GM18861 (cell line): ENCODE measurements around the gene CEBPE.
"Not testable (repeated sequence)": the region's sequence is repeated elsewhere in the genome, so short reads cannot be mapped to it uniquely, and the experiment has no call there.

Source experiments
- ATAC-seq: cut with Tn5 transposase; IDR thresholded peaks from one replicate; pipeline ENCODE4 v1.9.1; 2021; ENCODE audit not compliant: unreplicated experiment

CEBPE gene

DNA sequence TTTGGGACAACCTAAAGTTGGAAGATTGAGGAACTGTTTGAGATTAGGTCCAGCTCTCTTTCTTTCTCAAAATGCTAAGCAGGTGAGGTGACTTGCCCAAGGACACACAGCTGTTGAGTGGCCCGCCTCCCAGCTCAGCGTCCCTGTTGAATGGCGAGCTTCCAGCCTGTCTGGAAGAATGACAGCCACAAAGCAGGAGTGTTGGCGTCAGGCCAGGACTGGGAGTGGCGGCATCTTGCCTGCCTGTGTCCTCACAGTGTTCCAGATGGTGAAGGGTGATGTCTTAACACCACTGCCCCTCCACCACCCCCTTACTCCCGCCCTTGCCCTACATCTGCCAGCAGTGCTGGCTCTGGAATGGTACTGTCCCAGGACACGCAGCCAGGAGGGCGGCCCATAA is 4.4 kb upstream of the CEBPE start:
- ATAC-seq = no peak

DNA sequence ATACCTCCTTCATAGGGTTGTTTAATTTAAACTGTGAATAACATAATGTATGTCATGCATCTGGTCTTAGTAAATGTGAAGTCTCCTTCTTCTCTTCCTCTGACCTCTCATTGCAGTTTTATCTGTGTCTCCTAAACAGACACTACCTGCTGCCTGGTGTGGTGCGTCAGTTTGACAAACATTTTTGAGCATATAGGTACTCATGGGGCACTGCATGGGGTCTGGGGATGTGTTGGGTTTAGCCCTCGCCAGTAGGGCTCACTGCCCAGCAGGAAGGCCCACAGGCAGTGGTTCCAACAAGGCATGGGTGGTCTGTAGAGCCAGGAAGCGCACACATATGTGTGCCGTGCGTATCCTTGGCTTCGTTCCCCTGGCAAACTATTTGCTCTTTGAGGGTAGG is 3.0 kb upstream of the CEBPE start:
- ATAC-seq = no peak

DNA sequence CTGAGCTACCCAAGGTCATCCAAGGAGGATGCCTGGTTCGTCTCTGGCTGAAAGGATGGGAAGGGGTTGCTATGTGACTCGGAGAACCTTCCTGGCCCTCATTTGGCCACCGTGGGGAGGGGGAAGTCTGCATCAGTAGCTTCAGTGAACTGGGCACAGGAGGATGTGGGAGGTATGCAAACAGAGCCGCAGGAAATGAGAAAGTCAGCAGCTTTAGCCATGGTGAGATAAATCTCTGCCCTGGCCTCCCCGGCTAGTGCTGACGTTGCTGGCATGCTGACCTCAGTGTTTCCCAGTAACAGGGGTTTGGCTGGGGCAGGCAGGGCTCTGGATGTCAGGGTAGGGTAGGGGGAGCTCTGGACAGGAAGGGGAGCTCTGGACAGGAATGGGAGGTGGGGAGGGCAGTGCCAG is 2.3 kb upstream of the CEBPE start:
- no peak for ATAC-seq

DNA sequence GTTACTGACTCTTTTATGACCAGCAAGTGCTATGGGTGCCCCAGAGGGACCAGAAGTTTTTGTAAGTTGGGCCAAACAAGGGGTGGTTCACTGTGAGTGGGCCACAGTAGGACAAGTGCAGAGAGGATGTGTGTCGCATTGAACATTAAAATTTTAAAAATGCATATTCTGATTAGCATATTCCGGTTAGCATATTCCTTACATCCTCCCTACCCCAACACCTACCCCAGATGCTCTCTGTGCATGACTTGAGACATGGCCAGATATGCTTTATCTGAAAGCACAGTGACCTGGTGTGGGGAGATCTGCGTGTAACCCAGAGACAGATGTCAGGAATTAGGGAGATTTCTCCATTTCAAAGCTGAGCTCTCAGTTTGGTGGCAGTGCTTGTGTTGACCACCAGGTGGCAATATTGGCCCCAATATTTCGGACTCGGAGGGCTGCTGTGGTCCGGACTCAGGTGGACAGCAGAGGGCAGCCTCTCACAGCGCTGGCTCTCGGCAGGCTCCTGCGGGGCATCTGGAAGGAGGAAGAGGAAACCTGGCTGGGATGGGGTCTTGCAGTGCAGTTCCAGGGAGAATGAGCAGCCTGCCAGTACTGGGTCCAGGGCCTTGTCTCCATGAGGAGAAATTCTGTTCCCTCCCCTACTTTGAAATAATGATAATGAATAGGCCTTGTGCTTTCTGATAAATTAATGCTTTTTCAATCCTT is 1.6 kb upstream of the CEBPE start:
- peak; percentile 65 for ATAC-seq

DNA sequence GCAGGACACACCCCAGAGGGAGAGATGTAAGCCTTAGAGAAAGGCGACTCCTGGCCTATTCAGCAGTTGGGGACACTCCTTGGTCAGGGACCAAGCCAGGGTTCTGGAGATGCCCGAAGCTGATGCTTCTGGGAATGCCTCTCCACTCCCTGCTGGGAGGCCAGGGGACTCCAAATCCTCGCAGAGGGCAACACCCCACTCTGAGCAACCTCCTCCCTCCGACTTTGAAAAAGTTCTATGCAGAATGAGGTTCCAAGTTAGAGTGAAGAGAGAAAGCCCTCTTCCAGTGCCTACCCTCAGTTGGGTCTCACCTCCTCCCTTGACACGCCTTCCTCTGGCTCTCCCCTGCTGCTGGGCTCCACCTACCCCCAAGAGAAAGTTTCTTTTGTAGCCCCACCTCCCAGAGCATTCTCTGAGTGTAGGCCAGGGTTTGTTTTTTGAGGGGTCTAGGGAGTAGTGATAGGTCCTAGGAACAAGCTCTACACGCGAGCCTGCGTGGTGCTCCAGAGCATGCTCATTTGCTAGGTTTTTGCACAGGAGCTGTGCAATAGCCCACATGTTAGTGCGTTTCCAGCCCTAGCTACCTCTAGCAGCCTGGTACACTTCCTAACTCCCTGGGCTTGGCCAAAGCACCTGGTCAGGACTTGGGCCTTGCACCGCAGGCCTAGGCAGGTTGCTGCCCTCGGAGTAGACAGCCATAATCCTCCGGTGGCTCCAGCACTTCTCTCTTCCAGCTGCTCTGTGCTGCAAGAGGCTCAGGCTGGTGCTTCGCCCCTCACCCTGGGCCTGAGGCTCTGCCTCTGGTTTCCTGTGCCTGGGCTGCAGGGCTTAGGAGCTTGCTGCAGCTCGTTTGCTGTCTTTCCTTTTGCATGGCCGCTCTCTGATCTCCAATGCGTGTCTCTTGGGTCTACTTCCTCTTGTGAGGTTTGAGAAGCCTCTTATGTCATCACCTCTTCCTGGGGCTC is 590 bp upstream of the CEBPE start:
- no peak for ATAC-seq

DNA sequence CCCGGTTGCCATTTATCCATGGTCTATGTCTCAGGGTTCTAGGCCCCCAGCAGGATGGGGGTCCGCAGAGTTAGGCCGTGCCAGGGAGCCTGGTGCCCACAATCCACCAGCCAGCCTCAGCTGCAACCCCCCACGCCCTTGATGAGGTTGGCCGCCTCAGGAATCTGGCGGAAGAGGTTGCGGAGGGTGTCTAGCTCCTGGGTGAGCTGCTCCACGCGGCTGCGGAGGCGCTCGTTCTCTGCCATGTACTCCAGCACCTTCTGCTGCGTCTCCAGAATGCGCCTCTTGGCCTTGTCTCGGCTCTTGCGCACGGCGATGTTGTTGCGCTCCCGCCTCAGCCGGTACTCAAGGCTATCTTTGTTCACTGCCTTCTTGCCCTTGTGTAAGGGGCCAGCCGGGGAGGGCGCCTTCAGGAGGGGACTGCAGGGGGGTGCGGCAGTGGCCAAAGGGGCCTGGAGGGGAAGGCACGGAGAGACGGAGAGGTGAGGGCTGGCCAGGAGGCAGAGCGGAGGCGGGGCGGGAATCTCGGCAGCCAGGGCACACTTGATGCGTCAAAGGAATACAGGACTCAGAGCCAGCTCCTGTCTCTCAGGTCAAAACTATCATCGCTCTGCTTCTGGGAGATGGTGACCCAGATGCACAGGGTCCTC is 1.6 kb downstream of the CEBPE start:
- ATAC-seq = no peak

DNA sequence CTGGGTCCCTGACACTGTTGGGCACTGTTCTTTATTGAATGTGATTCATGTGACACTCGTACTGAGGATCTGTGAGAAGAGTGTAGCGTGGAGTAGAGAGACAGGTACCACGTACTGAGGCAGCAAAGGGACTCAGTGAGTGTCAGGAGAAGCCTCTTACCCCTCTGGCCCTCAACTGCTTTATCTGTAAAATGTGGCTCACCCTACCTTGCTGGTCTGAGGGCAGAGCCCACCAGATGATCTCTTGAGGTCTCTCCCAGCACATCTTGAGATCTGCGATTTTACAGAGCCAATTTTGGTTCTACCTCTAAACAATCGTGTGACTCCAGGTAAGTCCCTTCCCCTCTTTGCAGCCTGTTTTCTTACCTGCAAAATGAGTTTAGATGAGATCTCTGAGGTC is 3.1 kb downstream of the CEBPE start:
- no peak for ATAC-seq

DNA sequence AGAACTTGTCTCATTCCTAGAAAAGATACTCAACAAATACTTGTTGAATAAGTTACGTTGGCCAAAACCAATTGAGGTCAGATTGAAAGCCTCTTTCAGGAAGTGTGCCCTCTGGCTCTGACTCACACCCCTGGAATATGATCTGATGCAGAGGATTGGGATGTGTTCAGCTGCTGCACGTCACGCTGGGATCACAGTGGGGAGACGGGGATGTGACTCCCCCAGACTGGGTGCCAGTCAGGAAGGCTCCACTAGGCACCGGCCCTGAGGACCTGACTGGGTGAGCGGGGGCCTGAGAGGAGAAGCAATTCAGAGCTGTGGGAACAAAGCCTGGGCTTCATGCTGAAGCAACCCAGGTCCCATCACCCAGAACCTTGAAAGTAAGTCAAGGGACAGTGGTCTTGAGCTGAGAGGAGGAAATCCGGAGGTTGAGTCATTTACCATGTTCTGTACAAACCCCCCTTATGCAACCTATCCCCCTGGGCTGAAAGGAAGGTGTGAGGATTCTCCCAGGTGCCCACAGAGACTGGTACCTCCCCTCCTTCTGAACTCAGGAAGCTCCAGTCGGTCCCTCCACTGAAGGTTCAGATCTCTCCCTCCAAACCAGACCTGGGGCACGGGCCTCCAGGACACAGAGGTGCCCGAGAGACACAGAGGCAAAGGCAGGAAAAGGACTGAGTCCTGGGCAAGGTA is 3.9 kb downstream of the CEBPE start:
- ATAC-seq = no peak

DNA sequence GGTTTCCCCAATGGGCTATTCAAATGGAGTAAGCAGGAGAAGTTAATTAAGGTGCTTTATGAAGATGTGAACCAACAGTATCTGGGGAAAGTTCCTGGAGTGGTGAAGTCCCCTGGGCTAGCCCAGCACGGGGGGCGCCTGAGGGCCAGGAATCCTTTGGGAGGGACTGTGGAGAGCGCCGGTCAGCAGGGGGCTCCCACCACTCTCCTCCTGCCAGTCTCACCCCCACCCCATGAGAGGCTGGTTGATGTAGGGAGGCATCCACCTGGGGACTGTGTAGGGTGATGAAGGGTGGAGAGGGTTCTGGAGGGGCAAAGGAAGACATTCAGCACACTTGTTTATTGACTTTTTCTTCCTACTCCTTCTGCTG is 4.4 kb downstream of the CEBPE start:
- no peak for ATAC-seq

DNA sequence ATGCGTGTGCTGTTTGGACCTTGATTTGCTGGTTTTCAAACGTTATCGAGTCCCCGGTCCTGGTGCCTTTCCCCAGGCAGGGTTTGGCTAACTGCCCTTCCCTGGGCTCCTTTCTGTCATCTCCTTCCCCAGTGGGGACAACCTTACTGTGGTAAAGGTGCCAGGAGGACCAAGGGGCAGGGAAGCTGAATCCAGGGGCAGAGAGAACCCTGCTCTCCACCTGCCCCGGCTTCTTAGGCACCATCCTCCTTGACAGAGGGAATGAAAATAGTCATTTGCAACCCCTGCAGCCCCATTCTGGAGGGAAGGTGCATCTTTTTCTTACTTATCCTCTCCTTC is 5.0 kb downstream of the CEBPE start:
- ATAC-seq = no peak

DNA sequence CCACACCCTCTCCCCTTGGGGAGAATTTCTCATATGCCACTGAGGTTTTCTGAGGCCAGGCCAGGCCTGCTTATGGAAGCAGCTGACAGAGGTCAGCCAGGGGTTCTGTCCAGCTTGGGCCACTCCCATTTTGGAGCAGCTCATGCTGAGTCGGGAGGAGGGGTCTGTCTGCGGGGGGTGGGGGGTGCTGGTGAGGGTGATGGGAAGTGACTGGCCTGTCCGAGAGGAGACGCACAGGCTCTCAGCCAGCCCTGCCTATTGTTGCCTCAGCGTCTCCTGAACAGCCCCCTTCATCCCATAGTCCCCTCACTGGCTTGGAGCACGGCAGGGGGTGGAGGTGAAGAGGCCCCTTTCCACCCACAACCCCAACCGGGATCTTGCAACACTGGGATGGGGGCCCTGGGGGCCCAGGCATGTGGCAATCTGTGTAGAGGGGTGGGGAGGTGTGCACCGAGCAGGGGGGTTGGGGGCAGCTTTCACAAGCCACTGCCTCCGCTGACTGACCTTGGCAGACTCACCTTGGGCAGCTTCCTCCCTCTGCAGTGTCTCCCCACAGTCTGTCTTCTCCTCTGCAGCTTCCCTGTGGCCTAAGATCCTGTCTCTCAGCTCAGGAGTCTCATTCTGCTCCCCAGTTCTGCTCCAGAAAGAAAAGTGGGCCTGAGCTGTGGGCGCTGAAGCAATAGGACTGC is 5.5 kb downstream of the CEBPE start:
- ATAC-seq = no peak

DNA sequence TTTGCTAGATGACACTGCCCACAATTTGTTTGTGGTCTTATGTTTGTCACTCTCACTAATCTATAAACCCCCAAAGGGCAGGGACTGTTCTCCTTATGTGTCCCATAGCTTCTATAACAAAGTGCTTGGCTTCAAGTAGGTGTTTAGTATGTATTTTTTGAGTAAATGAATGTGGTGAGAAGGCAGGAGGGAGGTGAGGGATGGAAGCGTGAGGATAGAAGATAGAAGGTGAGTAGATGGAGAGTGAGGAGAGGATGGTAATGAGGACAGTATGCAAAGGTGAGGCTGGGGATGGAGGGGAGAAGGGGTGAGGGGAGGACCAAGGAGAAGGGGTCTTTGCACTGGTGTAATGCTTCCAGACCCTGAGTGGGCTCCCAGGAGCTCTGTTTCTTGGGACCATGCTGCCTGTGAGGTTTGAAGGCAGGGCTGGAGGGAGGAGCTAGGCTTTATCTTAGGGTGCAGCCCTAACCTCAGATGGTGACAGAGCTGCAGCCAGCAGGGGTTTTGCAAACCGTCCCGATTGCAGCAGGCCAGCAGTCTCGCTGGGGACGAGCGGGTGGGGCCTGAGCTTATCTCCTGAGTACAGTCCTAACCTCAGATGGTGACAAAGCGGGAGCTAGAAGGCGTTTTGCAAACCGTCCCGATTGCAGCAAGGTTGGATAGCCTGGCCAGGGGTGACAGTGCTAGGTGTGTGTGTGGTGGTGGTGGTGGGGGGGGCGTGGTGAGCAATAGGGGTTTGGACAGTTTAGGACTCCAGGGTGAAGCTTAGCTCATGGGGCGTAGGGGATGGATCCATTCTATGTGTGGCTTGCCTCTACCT is 6.5 kb downstream of the CEBPE start:
- no peak for ATAC-seq

DNA sequence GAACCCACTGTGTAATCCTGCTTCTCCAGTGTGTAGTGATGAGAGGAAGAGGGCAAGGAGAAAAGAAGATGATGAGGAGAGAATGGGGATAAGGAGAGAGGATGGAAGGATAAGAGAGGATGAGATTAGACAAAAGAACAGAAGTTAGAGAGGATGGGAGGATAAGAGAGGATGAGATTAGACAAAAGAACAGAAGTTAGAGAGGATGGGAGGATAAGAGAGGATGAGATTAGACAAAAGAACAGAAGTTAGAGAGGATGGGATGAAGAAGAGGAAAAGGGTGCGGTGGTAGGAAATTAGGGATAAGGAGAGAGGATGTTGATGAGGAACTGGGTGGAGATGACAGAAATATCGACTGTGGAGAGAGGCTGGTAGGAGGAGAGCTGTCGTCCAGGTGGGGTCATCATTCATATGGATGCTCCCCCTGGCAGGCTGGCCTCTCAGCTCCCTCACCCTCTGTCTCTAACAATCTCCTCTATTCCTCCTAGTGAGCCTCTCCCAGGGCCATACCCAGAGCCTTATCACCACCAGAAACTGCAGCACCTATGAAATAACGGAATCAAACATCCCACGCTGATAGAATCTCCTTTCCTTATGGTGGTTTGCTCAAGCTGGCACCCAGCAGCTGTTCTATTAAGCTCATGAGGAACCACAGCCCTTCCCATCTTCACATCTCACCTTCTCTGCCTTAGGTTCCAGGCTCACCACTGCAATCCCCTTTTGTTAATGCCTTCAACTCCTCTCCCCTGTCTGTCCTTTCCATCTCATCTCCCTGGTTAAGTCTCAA is 8.3 kb downstream of the CEBPE start:
- no peak for ATAC-seq

DNA sequence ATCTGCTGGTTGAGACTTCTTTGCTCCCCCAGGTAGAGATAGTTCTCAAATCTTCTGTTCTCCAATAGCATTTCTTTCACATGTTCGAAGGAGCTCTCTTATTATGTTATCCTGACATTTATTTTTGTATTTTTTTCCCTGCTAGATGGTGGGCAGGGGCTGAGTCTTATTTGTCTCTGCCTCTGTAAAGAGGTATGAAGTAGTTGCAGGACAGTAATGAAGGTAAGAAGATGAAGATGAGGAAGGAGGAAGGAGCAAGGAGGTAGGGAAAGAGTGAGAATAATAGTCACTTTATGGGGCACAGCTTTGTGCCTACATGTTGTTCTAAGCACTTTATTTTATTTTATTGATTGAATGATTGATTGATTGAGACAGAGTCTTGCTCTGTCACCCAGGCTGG is 9.3 kb downstream of the CEBPE start:
- no peak for ATAC-seq

DNA sequence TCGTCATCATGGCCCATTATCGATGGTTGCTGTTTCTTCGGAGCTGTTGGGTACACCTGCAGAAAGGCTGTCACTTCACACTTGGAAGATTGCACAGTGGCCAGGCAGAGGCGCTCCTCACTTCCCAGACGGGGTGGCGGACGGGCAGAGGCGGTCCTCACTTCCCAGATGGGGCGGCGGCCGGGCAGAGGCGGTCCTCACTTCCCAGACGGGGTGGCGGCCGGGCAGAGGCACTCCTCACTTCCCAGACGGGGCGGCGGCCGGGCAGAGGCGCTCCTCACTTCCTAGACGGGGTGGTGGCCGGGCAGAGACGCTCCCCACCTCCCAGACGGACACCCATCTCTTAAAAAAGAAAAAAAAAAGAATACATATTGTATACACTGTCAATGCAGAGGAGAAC is 10.9 kb downstream of the CEBPE start:
- ATAC-seq = not testable (repeated sequence)

DNA sequence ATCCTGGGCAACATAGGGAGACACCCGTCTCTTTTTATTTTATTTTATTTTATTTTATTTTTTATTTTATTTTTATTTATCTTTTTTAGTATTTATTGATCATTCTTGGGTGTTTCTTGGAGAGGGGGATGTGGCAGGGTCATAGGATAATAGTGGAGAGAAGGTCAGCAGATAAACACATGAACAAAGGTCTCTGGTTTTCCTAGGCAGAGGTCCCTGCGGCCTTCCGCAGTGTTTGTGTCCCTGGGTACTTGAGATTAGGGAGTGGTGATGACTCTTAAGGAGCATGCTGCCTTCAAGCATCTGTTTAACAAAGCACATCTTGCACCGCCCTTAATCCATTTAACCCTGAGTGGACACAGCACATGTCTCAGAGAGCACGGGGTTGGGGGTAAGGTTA is 11.4 kb downstream of the CEBPE start:
- ATAC-seq = not testable (repeated sequence)

DNA sequence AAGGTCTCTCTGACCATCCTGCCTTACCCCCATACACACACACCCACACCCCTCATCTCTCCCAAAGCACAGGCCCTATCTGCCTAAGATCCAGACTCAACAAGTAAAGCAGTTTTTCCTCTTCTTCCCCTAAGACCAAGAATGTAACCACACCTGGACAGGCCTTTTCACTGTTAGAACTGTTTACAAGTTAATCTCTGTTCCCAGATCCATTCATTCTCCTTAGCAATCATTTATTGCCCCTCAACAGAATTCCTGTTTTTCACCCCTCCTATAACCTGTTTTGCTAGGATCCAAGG is 12.4 kb downstream of the CEBPE start:
- ATAC-seq = no peak

DNA sequence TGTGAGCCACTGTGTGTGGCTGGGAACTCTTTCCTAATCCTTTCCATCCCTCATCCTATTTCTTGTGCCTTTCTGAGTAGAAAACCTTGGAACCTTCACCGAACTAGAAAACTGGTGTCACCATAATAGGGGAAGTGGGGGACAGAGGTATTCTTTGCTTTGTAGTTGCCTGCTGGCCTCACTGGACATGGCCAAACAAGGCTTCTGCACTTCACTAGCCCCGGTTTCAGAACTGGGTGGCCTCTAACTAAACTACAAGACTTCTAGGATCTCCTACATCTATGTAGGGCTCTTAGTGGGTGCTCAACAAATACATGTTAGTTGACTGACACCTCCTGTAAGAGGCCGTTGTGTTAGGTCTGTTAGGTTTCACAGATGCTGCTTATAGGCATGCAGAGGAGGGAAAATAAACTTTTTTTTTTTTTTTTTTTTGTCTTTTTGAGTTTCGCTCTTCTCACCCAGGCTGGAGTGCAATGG is 13.7 kb downstream of the CEBPE start:
- no peak for ATAC-seq
